Daoy (cell line): ENCODE data around the gene GPR132. TPM values are rescaled to one million over a fixed set of nuclear protein-coding genes. Genes with fewer than 3 reads are reported as not detected.
"Not testable (repeated sequence)": the region's sequence is repeated elsewhere in the genome, so short reads cannot be mapped to it uniquely, and the experiment has no call there.

Experiments used
- DNase-seq: peaks from one replicate; pipeline ENCODE4 v3.0.0-alpha.2; 2015; ENCODE audit warnings: low read depth
- total RNA-seq: library from RNA; depleted of rRNA; stranded (reverse); fragments of >200 nt; shearing (Covaris generic); gene quantifications from 2 replicates; pipeline ENCODE4 v1.2.3, GENCODE V29; 2014

The GPR132 gene
- total RNA-seq, 1 experiment from 2014 or later, result 3.3 TPM

- peak; percentile 66 for DNase-seq
These were observed 10.4 kb upstream of the GPR132 start for GRCh38 chr14:105075379-105076295.

GRCh38 chr14:105074601-105075053, 9.4 kb upstream of the GPR132 start:
- no peak for DNase-seq

- no peak for DNase-seq
These were observed 8.7 kb upstream of the GPR132 start for GRCh38 chr14:105073720-105074600.

DNA sequence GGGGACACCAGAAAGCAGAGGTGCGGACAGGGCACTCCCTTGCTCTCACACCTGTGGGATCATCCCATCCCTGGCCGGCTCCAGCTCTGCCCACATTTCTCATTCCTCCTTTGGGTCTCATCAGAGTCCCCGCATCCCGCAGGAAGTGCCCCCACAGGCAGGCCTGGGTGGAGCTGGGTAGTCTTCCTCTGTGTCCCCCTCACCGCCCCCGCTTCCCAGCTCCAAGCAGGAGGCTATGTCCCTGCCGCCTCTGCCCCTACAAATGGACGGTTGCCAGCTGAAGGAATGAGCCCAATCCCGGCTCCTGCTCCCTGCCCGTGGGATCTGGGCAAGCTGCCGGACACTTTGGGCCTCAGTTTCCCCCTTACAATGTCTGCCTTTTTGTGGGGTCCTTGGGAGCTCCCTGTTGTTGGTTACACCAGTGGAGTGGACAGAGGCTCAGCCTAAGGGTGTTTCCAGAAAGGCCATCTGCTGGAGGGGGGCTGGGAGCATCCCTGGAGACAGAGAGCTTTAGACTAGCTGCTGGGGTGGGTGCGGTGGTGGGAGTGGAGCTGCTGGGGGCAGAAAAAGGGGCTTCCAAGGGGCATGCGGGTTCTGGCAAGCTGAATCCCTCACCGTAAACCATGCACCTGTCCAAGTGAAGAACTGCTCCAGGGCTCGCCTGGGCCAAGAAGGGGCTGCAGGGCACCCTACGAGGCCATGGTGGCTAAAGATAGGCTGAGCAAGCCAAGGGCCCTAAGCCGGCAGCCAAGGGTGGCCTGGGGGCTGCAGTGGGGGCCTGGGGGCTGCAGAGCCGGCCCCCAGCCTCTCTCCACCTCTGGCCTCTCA, 7.9 kb upstream of the GPR132 start:
- DNase-seq, result no peak

- no peak for DNase-seq
These were observed 7.2 kb upstream of the GPR132 start for GRCh38 chr14:105072381-105072861.

DNA sequence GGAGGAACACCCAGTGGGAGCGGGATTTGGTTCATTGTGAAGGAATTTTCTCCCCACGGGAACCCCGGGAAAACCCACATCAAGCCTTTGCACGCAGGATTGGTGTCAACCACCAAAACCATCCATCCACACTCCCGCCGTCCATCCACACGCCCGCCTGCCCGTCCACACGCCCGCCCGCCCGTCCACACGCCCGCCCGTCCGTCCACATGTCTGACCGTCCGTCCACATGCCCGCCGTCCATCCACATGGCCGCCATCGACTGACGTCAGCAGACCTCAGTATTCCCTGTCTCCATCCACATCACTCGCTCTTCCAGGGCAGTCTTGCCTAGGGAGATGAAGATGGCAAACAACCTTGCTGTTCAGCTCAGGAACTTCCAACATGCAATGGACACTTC, 6.7 kb upstream of the GPR132 start:
- DNase-seq, result no peak

GRCh38 chr14:105071326-105071725, 6.1 kb upstream of the GPR132 start:
- no peak for DNase-seq

GRCh38 chr14:105070760-105071137, 5.5 kb upstream of the GPR132 start:
- no peak for DNase-seq

DNA sequence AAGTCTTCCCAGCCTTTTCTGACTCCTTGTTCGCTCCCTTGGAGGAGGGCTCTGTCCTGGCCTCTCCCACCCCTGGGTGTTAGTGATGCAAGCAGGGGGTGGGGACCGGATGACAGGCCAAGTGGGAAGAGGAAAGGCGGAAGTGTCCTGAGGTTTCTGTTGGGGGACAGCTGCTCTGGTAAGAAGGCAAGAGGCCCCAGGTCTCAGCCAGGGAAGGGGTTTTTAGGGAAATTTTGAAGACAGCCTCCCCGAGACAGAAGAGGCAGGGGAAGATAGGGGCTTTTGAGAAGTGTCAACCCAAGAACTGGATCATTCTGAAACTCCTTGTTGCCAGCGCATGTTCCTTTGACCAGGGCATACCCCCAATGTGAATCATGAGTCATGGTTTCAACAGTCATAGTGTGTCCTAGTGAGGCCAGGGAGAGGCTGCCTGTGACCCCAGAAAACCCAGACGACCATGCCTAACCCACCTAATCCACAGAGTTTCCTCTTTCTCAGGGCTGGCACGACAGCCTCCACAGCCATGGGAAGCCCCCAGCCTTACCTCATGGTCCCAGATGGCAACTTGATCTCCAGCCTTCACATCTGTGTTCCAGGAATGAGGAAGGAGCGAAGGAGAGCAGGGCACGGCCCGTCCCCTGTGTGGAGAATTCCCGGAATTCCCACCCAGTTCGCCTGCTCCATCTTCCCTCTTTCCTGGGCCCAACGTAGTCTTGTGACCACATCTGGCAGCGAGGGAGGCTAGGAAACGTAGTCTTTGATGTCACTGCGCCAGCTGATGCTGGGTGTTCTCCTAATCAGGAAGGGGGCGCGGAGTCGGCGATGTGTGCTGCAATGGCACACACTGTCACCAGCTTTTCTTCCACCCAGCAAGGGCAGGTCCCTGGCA, 4.9 kb upstream of the GPR132 start:
- DNase-seq, result peak; percentile 52

DNA sequence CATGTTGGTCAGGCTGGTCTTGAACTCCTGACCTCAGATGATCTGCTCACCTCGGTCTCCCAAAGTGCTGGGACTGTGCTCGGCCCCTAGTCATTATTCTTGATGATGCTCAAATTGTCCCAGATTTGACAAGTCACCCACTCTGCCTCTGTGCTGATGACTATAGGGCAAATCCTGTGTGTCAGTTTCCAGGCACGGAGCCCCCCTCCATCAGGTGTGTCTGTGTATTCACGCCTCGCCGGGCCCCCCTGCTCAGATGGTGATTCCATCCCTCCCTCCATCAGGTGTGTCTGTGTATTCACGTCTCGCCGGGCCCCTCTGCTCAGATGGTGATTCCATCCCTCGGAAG, 4.3 kb upstream of the GPR132 start:
- DNase-seq, result no peak

GRCh38 chr14:105068818-105069217, 3.6 kb upstream of the GPR132 start:
- no peak for DNase-seq

DNA sequence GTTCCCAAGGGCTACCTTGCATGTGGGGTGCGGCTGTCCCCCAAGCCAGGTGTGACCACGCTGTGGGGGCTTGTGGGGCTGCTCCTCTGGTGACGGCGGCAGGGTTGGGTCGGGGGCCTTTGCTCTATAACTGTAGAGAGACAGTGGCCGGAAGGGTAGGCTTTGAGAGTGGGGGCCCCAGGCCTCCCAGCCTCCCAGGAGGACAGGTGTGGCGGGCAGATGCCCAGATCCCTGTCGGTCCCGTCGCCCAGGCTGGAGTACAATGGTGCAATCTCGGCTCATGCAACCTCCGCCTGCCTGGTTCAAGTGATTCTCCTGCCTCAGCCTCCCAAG, 2.7 kb upstream of the GPR132 start:
- no peak for DNase-seq

- DNase-seq, result peak; percentile 68
These were observed 2.1 kb upstream of the GPR132 start for GRCh38 chr14:105067140-105067968.

GRCh38 chr14:105066240-105067071, 1.2 kb upstream of the GPR132 start:
- no peak for DNase-seq

- DNase-seq, result peak; percentile 84
These were observed 498 bp downstream of the GPR132 start for GRCh38 chr14:105064721-105065143.

DNA sequence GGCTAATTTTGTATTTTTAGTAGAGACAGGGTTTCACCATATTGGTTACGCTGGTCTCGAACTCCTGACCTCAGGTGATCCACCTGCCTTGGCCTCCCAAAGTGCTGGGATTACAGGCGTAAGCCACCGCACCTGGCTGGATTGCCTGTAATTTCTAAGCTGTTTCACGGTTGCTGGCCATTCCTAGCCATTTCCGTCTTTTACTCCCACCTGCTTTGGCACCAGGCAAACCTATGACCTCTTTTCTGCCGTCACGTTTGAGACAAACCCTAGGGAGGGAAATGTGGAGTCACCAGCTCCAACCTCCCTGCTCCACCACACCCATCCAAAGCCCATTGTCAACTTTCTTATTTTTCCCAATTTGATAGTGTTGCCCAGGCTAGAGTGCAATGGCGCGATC, 1.2 kb downstream of the GPR132 start:
- no peak for DNase-seq

DNA sequence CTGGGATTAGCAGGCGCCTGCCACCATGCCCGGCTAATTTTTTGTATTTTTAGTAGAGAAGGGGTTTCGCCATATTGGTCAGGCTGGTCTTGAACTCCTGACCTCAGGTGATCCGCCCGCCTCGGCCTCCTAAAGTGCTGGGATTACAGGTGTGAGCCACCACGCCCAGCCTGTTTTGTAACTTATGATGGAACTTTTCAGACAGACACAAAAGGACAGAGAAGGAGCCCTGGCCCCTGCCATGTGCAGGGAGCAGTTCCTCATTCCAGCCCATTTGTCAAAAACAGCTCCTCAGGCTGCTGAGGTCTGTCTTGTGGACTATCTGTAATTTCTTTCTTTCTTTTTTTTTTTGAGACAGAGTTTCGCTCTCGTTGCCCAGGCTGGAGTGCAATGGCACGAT, 1.7 kb downstream of the GPR132 start:
- DNase-seq, result not testable (repeated sequence)

DNA sequence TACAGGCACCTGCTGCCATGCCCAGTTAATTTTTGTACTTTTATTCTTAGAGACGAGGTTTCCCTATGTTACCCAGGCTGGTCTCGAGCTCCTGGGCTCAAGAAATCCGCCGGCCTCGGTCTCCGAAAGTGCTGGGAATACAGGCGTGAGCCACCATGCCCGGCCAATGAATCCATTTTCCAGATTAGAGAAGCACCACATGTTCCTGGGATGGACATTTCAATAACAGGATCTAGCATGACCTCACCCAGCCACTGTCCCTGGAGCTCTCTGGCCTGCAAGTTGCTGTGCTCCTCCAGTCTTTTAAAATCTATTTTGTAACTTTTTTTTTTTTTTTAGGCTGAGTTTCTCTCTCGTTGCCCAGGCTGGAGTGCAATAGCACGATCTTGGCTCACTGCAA, 2.2 kb downstream of the GPR132 start:
- DNase-seq, result no peak

GRCh38 chr14:105062048-105062433, 3.2 kb downstream of the GPR132 start:
- no peak for DNase-seq
